Tibial nerve (tissue), 4 donors: ENCODE results near the gene MRPS24.

ENCODE experiments used
- CTCF ChIP-seq, 5 experiments: fragments of 200-600 bp in 3 of 5; fragments of 450-650 bp in 2 of 5; sonication (generic) in 3 of 5; IDR thresholded peaks; one replicate each; pipeline ENCODE4 v1.5.1; 2016 to 2019; ENCODE audit warnings: antibody characterized with exemption in 5 of 5, mild to moderate bottlenecking in 3 of 5, moderate library complexity in 2 of 5
- EP300 ChIP-seq, 2 donors: sonication (generic); formaldehyde crosslinking; IDR thresholded peaks; one replicate each; pipeline ENCODE4 v1.6.1; 2017; ENCODE audit warnings: antibody characterized with exemption in 2 of 2, mild to moderate bottlenecking in 1 of 2

GRCh38 chr7:43915907-43916306 is 46.6 kb upstream of the MRPS24 start:
- TF ChIP-seq CTCF (IDR thresholded peaks at IDR 0.05) (no peak), EP300 (IDR thresholded peaks at IDR 0.05) (no peak)
